ENCODE measurements around the gene C8G. TPM values are rescaled to one million over a fixed set of nuclear protein-coding genes. Genes with fewer than 3 reads are reported as not detected.

C8G gene
- total and polyA plus RNA-seq, 2 donors (not counting 1 experiment from before 2014, with no cell fraction given), result 1.7 to 2.8 TPM

DNA sequence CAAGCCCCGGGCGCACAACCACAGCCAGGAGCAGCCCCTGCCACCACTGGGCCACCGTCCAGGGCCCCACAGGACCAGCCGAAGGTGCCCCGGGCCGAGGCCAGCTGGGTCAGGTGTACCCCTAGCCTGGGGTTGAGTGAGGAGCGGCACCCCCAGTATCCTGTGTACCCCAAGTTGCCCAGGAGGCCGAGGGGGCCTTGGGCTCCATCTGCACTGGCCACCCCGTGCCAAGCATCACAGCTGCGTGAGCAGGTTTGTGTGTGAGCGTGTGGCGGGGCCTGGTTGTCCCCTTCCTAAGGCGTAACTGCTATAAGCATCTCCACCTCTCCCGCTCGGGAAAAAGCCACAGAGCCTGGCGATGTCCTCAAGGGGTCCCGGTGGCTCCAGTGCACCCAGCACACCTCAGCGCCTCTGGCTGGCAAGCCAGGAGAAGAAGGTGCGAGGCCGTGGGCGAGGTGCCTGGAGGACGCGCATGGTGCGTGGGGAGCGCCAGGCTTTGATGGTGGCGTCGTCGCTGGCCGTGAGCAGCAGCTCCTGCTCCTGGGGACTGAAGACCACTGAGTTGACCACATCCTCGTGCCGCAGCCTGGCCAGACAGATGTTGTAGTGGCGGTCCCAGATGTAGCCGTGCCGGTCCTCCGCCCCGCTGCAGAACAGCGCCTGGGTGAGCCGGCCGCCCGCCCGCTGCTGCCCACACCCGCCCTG lies 4.4 kb upstream of the C8G start:
- ATAC-seq (ENCODE audit: low read depth), result no peak
- no peak overlapping the region for H3K4me3 ChIP-seq (ENCODE audit: control extremely low read depth in 1 of 5, extremely low read depth in 1 of 5, insufficient read depth in 1 of 5, low read depth in 2 of 5, low read length in 4 of 5)
- TF ChIP-seq, protein P1, sequence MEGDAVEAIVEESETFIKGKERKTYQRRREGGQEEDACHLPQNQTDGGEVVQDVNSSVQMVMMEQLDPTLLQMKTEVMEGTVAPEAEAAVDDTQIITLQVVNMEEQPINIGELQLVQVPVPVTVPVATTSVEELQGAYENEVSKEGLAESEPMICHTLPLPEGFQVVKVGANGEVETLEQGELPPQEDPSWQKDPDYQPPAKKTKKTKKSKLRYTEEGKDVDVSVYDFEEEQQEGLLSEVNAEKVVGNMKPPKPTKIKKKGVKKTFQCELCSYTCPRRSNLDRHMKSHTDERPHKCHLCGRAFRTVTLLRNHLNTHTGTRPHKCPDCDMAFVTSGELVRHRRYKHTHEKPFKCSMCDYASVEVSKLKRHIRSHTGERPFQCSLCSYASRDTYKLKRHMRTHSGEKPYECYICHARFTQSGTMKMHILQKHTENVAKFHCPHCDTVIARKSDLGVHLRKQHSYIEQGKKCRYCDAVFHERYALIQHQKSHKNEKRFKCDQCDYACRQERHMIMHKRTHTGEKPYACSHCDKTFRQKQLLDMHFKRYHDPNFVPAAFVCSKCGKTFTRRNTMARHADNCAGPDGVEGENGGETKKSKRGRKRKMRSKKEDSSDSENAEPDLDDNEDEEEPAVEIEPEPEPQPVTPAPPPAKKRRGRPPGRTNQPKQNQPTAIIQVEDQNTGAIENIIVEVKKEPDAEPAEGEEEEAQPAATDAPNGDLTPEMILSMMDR (IDR thresholded peaks at IDR 0.05), result no peak
- no peak for TF ChIP-seq EZH2 (IDR thresholded peaks at IDR 0.05; ENCODE audit: borderline replicate concordance, insufficient read depth, low read depth, low read length, poor library complexity, severe bottlenecking)
- peaks cover 65% of the 10 kb centered on the region for H4K20me1 ChIP-seq (ENCODE audit: control insufficient read depth, insufficient read depth, low read length, poor library complexity, severe bottlenecking)
- no peak overlapping the region for H3K27ac ChIP-seq (ENCODE audit: low read length in 2 of 2)
- H2AFZ ChIP-seq (ENCODE audit: insufficient read depth, low read depth, low read length, poor library complexity, severe bottlenecking), result no peak overlapping the region
- no peaks in the 10 kb centered on the region for H3K9me3 ChIP-seq (ENCODE audit: control extremely low read depth in 1 of 3, control insufficient read depth in 2 of 3, insufficient read depth in 1 of 3, low read length in 2 of 3)
- intact Hi-C loops (cut with micrococcal nuclease), result no loop called here
- no peak overlapping the region for H3K9ac ChIP-seq (ENCODE audit: low read length)
- H3K4me2 ChIP-seq (replicated peaks; ENCODE audit: low read depth, low read length, poor library complexity, severe bottlenecking), result no peak overlapping the region
- Mint-ChIP-seq H3K4me3 (no peak overlapping the region), H3K27me3 (no peaks in the 10 kb centered on the region), H3K27ac (no peak overlapping the region), H3K4me1 (peaks cover 6% of the 10 kb centered on the region), H3K9me3 (ENCODE audit: insufficient read depth) (no peaks in the 10 kb centered on the region)
- WGBS (ENCODE audit: insufficient coverage), result 98% methylated on average over 42 of the region's 42 CpGs
- DNase-seq, result no peak
- H3K27me3 ChIP-seq (replicated peaks in 1 of 4; ENCODE audit: control extremely low read depth in 1 of 4, control insufficient read depth in 3 of 4, insufficient read depth in 4 of 4, low read length in 3 of 4), result no peaks in the 10 kb centered on the region
- ChIA-PET POLR2A (no interaction called here), CTCF (no interaction called here)
- peaks cover 6 to 18% of the 10 kb centered on the region in 2 donors for H3K4me1 ChIP-seq (ENCODE audit: control insufficient read depth in 2 of 2, insufficient read depth in 2 of 2, low read length in 2 of 2)
- peaks cover 2 to 36% of the 10 kb centered on the region in 2 experiments for H3K36me3 ChIP-seq (replicated peaks in 1 of 2; ENCODE audit: control extremely low read depth in 1 of 2, control insufficient read depth in 1 of 2, extremely low read depth in 1 of 2, insufficient read depth in 2 of 2, low read length in 1 of 2)
- peaks cover 22% of the 10 kb centered on the region for H3K79me2 ChIP-seq (ENCODE audit: control insufficient read depth, insufficient read depth, low read length)

DNA sequence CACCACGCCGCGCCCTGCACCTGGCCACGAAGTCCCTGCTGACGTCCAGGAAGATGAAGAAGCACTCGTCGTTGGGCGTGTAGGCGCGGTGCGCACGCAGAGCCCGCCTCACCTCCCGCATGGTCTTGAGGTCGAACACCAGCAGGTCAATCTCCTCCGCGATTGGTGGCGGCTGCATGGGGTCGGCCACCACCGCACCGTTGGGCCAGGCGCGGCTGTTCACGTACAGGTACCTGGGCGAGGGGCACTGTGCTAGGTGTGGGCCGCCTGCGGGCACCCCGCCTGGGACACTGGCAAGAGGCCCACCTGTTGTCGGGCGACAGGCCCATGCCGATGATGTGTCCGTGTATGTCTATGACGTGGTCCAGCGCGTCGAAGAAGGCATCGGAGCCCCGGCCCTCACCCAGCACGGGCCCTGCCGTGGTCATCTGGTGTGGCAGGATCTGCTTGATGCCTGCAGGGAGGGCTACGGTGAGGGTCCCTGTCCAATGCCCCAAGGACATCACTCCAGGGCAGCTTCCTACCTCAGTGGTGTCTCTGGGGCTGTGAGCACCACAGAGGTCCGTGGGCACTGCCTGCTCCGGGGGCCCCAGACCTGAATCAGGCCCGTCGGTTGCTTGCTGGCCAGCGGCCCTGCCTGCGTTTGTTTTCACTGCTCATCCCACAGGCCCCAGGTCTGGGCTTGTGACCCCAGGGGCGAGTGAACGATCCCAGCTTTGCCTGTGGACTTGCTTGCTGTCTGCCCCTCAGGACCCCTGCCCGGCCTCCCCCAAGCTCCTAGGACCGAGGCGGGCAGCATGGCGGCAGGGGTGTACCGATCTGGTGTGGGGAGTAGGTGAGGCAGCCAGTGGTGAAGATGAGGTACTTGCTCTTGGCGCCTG lies 3.6 kb upstream of the C8G start:
- H3K9ac ChIP-seq (ENCODE audit: low read length), result no peak overlapping the region
- Mint-ChIP-seq H3K27me3 (no peaks in the 10 kb centered on the region), H3K27ac (no peak overlapping the region), H3K4me3 (no peak overlapping the region), H3K9me3 (ENCODE audit: insufficient read depth) (no peaks in the 10 kb centered on the region), H3K4me1 (peaks cover 6% of the 10 kb centered on the region)
- no peaks in the 10 kb centered on the region for H3K27me3 ChIP-seq (replicated peaks in 1 of 4; ENCODE audit: control extremely low read depth in 1 of 4, control insufficient read depth in 3 of 4, insufficient read depth in 4 of 4, low read length in 3 of 4)
- no peak overlapping the region for H2AFZ ChIP-seq (ENCODE audit: insufficient read depth, low read depth, low read length, poor library complexity, severe bottlenecking)
- no peak for DNase-seq
- H3K4me2 ChIP-seq (replicated peaks; ENCODE audit: low read depth, low read length, poor library complexity, severe bottlenecking), result no peak overlapping the region
- H3K79me2 ChIP-seq (ENCODE audit: control insufficient read depth, insufficient read depth, low read length), result peaks cover 22% of the 10 kb centered on the region
- H3K4me1 ChIP-seq (ENCODE audit: control insufficient read depth in 2 of 2, insufficient read depth in 2 of 2, low read length in 2 of 2), result peaks cover 6 to 18% of the 10 kb centered on the region in 2 donors
- 98% methylated on average over 53 of the region's 55 CpGs for WGBS (ENCODE audit: insufficient coverage)
- no peaks in the 10 kb centered on the region for H3K9me3 ChIP-seq (ENCODE audit: control extremely low read depth in 1 of 3, control insufficient read depth in 2 of 3, insufficient read depth in 1 of 3, low read length in 2 of 3)
- TF ChIP-seq EZH2 (IDR thresholded peaks at IDR 0.05; ENCODE audit: borderline replicate concordance, insufficient read depth, low read depth, low read length, poor library complexity, severe bottlenecking), result no peak
- TF ChIP-seq, protein P1 (IDR thresholded peaks at IDR 0.05), result no peak
- ChIA-PET POLR2A (no interaction called here), CTCF (no interaction called here)
- no peak overlapping the region for H3K4me3 ChIP-seq (ENCODE audit: control extremely low read depth in 1 of 5, extremely low read depth in 1 of 5, insufficient read depth in 1 of 5, low read depth in 2 of 5, low read length in 4 of 5)
- no peak overlapping the region for H3K27ac ChIP-seq (ENCODE audit: low read length in 2 of 2)
- ATAC-seq (ENCODE audit: low read depth), result no peak
- H4K20me1 ChIP-seq (ENCODE audit: control insufficient read depth, insufficient read depth, low read length, poor library complexity, severe bottlenecking), result peaks cover 64% of the 10 kb centered on the region
- peaks cover 2 to 36% of the 10 kb centered on the region in 2 experiments for H3K36me3 ChIP-seq (replicated peaks in 1 of 2; ENCODE audit: control extremely low read depth in 1 of 2, control insufficient read depth in 1 of 2, extremely low read depth in 1 of 2, insufficient read depth in 2 of 2, low read length in 1 of 2)
- intact Hi-C loops (cut with micrococcal nuclease), result no loop called here

Data from B cell (primary cell).